ENCODE data around the gene TMEM43. TPM values are rescaled to one million over a fixed set of nuclear protein-coding genes. Genes with fewer than 3 reads are reported as not detected.

The TMEM43 gene
- total RNA-seq, 1 experiment from 2014 or later = 36.7 TPM

- no peak overlapping the region for H4K8ac ChIP-seq (replicated peaks; ENCODE audit: insufficient read length, low read depth, low read length)
- H4K20me1 ChIP-seq (ENCODE audit: control insufficient read depth, insufficient read depth, insufficient read length) = no peaks in the 10 kb centered on the region
- no peak overlapping the region for H2AFZ ChIP-seq (ENCODE audit: low read length)
- H3K4me2 ChIP-seq (ENCODE audit: insufficient read depth, insufficient read length, low read length) = no peak overlapping the region
- peaks cover 11 to 61% (median 53%) of the 10 kb centered on the region in 3 experiments; a peak in 6 of 7 replicates for H3K36me3 Mint-ChIP-seq (ENCODE audit: insufficient read depth in 1 of 3, low read depth in 3 of 3)
- H3K79me1 ChIP-seq (ENCODE audit: insufficient read depth, low read depth, low read length, poor library complexity, severe bottlenecking) = no peaks in the 10 kb centered on the region
- H3K23ac ChIP-seq (ENCODE audit: insufficient read length, low read depth, low read length) = no peak overlapping the region
- H2AK5ac ChIP-seq (ENCODE audit: insufficient read length, low read length) = no peak overlapping the region
- no peak overlapping the region for H3K14ac ChIP-seq (ENCODE audit: insufficient read depth, low read length)
- no peak overlapping the region for H3T11ph ChIP-seq (ENCODE audit: low read length)
- H4K91ac ChIP-seq (ENCODE audit: insufficient read length, low read depth, low read length) = no peak overlapping the region
- DNase-seq = no peak
- no peak overlapping the region for H4K5ac ChIP-seq (ENCODE audit: insufficient read length, low read depth, low read length)
- H3K4me3 Mint-ChIP-seq = no peak overlapping the region
- H3K27ac Mint-ChIP-seq = no peak overlapping the region; a peak in 1 of 7 replicates
- no peak overlapping the region for H2BK120ac ChIP-seq (ENCODE audit: low read depth, low read length, poor library complexity, severe bottlenecking)
- H3K27me3 ChIP-seq (ENCODE audit: insufficient read depth, low read length) = no peaks in the 10 kb centered on the region
- TF ChIP-seq CTCF (conservative IDR thresholded peaks at IDR 0.05) = no peak
- H3K4me1 Mint-ChIP-seq = peaks cover 4 to 11% of the 10 kb centered on the region in 2 experiments
- H3K4me1 ChIP-seq (ENCODE audit: insufficient read depth, low read length) = peaks cover 3% of the 10 kb centered on the region; the same call in 1 of the 2 replicates
- H3K9ac ChIP-seq (ENCODE audit: extremely low read depth, insufficient read length, low read length) = no peak overlapping the region
- H3K9me3 Mint-ChIP-seq = no peaks in the 10 kb centered on the region
- H2BK5ac ChIP-seq (ENCODE audit: insufficient read length, low read length) = no peak overlapping the region
- no peaks in the 10 kb centered on the region for H3K9me3 ChIP-seq (ENCODE audit: control insufficient read depth, low read depth, low read length)
- no peaks in the 10 kb centered on the region for H3K27me3 Mint-ChIP-seq (ENCODE audit: low read depth)
- H2BK15ac ChIP-seq (ENCODE audit: low read depth, low read length) = no peak overlapping the region
- H2BK12ac ChIP-seq (ENCODE audit: insufficient read length, low read depth, low read length) = no peak overlapping the region
- no peak overlapping the region for H3K4ac ChIP-seq (ENCODE audit: low read depth, low read length)
- H2BK20ac ChIP-seq (ENCODE audit: low read depth, low read length, poor library complexity, severe bottlenecking) = no peak overlapping the region
- H3K56ac ChIP-seq (ENCODE audit: insufficient read length, low read depth, low read length) = no peak overlapping the region
- no peaks in the 10 kb centered on the region for H3K23me2 ChIP-seq (ENCODE audit: insufficient read length, low read depth, low read length, poor library complexity, severe bottlenecking)
- H3K27ac ChIP-seq (ENCODE audit: insufficient read length, low read depth, low read length) = no peak overlapping the region
- H3K79me2 ChIP-seq (ENCODE audit: insufficient read depth, low read length) = no peaks in the 10 kb centered on the region
- no peak overlapping the region for H3K18ac ChIP-seq (ENCODE audit: insufficient read length, low read depth, low read length)
- WGBS (ENCODE audit: extremely low coverage, insufficient read length, low lambda C conversion rate) = no CpG with 5 or more reads among the region's 4 CpGs
Observed at GRCh38 chr3:14152963-14153355, 28.1 kb downstream of the TMEM43 start.
